Astrocyte (in vitro differentiated cells and primary cell): ENCODE data around the gene CBR4. TPM values are rescaled to one million over a fixed set of nuclear protein-coding genes. Genes with fewer than 3 reads are reported as not detected.

Source experiments
- DNase-seq: peaks from one replicate; pipeline ENCODE4 v3.0.0-alpha.2; 2010; ENCODE audit warnings: low read depth
- FAIRE-seq: peaks from 2 replicates; lab custom pipeline; 2011; peaks lifted over from hg19 to GRCh38; lab: Jason Lieb, UNC
- H2AFZ ChIP-seq: 2 replicates; pipeline ENCODE4 v1.6.0; 2012; ENCODE audit warnings: low read depth, low read length, inconsistent platforms
- H3K27ac ChIP-seq: 2 replicates; pipeline ENCODE4 v1.5.1; 2011; ENCODE audit warnings: low read depth, low read length, inconsistent platforms
- H3K27me3 ChIP-seq: 2 replicates; pipeline ENCODE4 v1.6.0; 2011; ENCODE audit warnings: low read length, inconsistent platforms; ENCODE audit not compliant: insufficient read depth
- H3K36me3 ChIP-seq: 2 replicates; pipeline ENCODE4 v1.5.1; 2011; ENCODE audit warnings: low read length, inconsistent platforms; ENCODE audit not compliant: insufficient read depth
- H3K4me1 ChIP-seq: 2 replicates; pipeline ENCODE4 v1.5.1; 2011; ENCODE audit warnings: low read length, inconsistent platforms; ENCODE audit not compliant: insufficient read depth
- H3K4me2 ChIP-seq: 2 replicates; pipeline ENCODE4 v1.6.0; 2012; ENCODE audit warnings: low read length, inconsistent platforms
- H3K4me3 ChIP-seq: 2 replicates; pipeline ENCODE4 v1.5.1; 2011; ENCODE audit warnings: low read depth, mild to moderate bottlenecking, low read length, inconsistent platforms; ENCODE audit not compliant: insufficient read depth
- H3K79me2 ChIP-seq: 2 replicates; pipeline ENCODE4 v1.6.0; 2012; ENCODE audit warnings: mild to moderate bottlenecking, low read length, inconsistent platforms; ENCODE audit not compliant: insufficient read depth
- H3K9ac ChIP-seq: 2 replicates; pipeline ENCODE4 v1.6.0; 2012; ENCODE audit warnings: mild to moderate bottlenecking, low read length, inconsistent platforms
- H3K9me3 ChIP-seq: 2 replicates; pipeline ENCODE4 v1.5.1; 2012; ENCODE audit warnings: low read depth, mild to moderate bottlenecking, low read length, inconsistent platforms; ENCODE audit not compliant: insufficient read depth
- H4K20me1 ChIP-seq: 2 replicates; pipeline ENCODE4 v1.6.0; 2012; ENCODE audit warnings: low read length, inconsistent platforms; ENCODE audit not compliant: insufficient read depth
- H3K27ac Mint-ChIP-seq: one replicate; pipeline ENCODE4 v1.8.0; 2021; ENCODE audit warnings: mild to moderate bottlenecking, mixed read lengths; ENCODE audit not compliant: unreplicated experiment
- H3K27me3 Mint-ChIP-seq: one replicate; pipeline ENCODE4 v1.8.0; 2021; ENCODE audit warnings: low read depth, mixed read lengths; ENCODE audit not compliant: unreplicated experiment
- H3K36me3 Mint-ChIP-seq: one replicate; pipeline ENCODE4 v1.8.0; 2021; ENCODE audit warnings: low read depth, mixed read lengths; ENCODE audit not compliant: unreplicated experiment
- H3K4me1 Mint-ChIP-seq: one replicate; pipeline ENCODE4 v1.8.0; 2021; ENCODE audit warnings: low read depth, mixed read lengths; ENCODE audit not compliant: unreplicated experiment
- H3K4me3 Mint-ChIP-seq: one replicate; pipeline ENCODE4 v1.8.0; 2021; ENCODE audit warnings: mild to moderate bottlenecking, moderate library complexity, mixed read lengths; ENCODE audit not compliant: unreplicated experiment
- H3K9me3 Mint-ChIP-seq: one replicate; pipeline ENCODE4 v1.8.0; 2021; ENCODE audit warnings: mild to moderate bottlenecking, mixed read lengths; ENCODE audit not compliant: unreplicated experiment
- EZH2 ChIP-seq: IDR thresholded peaks from 2 replicates; pipeline ENCODE4 v1.6.1; 2012; ENCODE audit warnings: mild to moderate bottlenecking, low read length, inconsistent platforms; ENCODE audit not compliant: insufficient read depth
- total RNA-seq: library from RNA; stranded (reverse); gene quantifications from 2 replicates; pipeline ENCODE4 v1.2.1, GENCODE V29; 2021
- TF ChIP-seq, protein P1 (sequence below): IDR thresholded peaks from 2 replicates; pipeline ENCODE4 v1.5.1; 2011; ENCODE audit warnings: low read depth, mild to moderate bottlenecking, inconsistent platforms, low read length, moderate library complexity; ENCODE audit not compliant: insufficient read depth

Gene CBR4
- total RNA-seq, 1 donor from 2014 or later, result 16.8 TPM

DNA sequence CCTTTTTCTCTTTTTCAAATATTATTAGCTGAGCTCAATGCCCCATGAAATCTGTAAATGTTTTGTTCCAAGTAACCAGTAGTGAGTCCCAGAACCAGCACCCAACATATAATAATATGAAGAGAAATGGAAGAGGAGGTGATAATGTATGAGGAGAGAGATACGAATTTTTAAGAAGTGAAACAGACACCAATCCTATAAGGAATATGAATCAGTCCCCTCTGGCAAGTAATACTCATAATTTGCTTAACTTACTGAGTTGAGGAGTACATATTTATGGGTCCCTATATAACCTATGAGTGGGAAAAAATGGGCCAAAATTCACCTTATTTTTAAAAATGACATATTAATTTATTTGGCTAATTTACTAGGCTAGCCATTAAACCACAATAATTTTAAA, 8.4 kb upstream of the CBR4 start:
- no peaks in the 10 kb centered on the region for H3K36me3 ChIP-seq
- Mint-ChIP-seq H3K27ac (no peak overlapping the region), H3K4me1 (no peaks in the 10 kb centered on the region), H3K27me3 (no peaks in the 10 kb centered on the region), H3K36me3 (no peaks in the 10 kb centered on the region), H3K9me3 (peaks cover 2% of the 10 kb centered on the region), H3K4me3 (no peak overlapping the region)
- H3K79me2 ChIP-seq, result no peaks in the 10 kb centered on the region
- no peaks in the 10 kb centered on the region for H3K27me3 ChIP-seq
- H3K4me2 ChIP-seq, result no peak overlapping the region
- H2AFZ ChIP-seq, result no peak overlapping the region
- no peaks in the 10 kb centered on the region for H4K20me1 ChIP-seq
- H3K4me1 ChIP-seq, result no peaks in the 10 kb centered on the region
- H3K4me3 ChIP-seq, result no peak overlapping the region
- H3K9ac ChIP-seq, result no peak overlapping the region
- no peak for FAIRE-seq
- no peak for DNase-seq
- no peak overlapping the region for H3K27ac ChIP-seq
- no peak for TF ChIP-seq EZH2
- TF ChIP-seq, protein P1, sequence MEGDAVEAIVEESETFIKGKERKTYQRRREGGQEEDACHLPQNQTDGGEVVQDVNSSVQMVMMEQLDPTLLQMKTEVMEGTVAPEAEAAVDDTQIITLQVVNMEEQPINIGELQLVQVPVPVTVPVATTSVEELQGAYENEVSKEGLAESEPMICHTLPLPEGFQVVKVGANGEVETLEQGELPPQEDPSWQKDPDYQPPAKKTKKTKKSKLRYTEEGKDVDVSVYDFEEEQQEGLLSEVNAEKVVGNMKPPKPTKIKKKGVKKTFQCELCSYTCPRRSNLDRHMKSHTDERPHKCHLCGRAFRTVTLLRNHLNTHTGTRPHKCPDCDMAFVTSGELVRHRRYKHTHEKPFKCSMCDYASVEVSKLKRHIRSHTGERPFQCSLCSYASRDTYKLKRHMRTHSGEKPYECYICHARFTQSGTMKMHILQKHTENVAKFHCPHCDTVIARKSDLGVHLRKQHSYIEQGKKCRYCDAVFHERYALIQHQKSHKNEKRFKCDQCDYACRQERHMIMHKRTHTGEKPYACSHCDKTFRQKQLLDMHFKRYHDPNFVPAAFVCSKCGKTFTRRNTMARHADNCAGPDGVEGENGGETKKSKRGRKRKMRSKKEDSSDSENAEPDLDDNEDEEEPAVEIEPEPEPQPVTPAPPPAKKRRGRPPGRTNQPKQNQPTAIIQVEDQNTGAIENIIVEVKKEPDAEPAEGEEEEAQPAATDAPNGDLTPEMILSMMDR, result no peak
- no peaks in the 10 kb centered on the region for H3K9me3 ChIP-seq

DNA sequence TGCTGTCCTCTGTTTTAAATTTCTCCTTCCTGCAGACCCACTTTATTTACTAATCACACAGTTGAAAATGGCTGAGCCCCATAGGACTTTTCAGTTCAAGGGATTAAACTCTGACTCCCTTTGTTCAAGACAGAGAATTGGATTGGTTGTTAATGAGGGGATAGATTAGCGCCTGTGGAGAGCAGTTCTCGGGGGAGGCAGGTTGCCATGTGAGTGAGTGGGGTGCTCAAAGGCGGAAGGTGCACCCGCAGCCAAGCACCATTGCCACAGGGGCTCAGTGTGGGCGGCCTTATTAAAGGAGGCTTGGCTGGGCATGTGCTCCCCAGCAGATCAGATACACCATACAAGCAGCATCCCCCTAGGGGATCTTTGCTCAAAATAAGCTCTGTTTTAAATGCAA, 7.9 kb upstream of the CBR4 start:
- no peak for DNase-seq
- H2AFZ ChIP-seq, result no peak overlapping the region
- FAIRE-seq, result no peak
- Mint-ChIP-seq H3K27me3 (no peaks in the 10 kb centered on the region), H3K4me1 (no peaks in the 10 kb centered on the region), H3K27ac (no peak overlapping the region), H3K9me3 (peaks cover 2% of the 10 kb centered on the region), H3K36me3 (no peaks in the 10 kb centered on the region), H3K4me3 (no peak overlapping the region)
- H3K27me3 ChIP-seq, result no peaks in the 10 kb centered on the region
- no peaks in the 10 kb centered on the region for H3K9me3 ChIP-seq
- H3K4me1 ChIP-seq, result no peaks in the 10 kb centered on the region
- TF ChIP-seq EZH2, result no peak
- TF ChIP-seq, protein P1, result no peak
- H3K4me3 ChIP-seq, result no peak overlapping the region
- H3K4me2 ChIP-seq, result no peak overlapping the region
- no peaks in the 10 kb centered on the region for H3K36me3 ChIP-seq
- H3K79me2 ChIP-seq, result no peaks in the 10 kb centered on the region
- H3K27ac ChIP-seq, result no peak overlapping the region
- no peak overlapping the region for H3K9ac ChIP-seq
- H4K20me1 ChIP-seq, result no peaks in the 10 kb centered on the region

DNA sequence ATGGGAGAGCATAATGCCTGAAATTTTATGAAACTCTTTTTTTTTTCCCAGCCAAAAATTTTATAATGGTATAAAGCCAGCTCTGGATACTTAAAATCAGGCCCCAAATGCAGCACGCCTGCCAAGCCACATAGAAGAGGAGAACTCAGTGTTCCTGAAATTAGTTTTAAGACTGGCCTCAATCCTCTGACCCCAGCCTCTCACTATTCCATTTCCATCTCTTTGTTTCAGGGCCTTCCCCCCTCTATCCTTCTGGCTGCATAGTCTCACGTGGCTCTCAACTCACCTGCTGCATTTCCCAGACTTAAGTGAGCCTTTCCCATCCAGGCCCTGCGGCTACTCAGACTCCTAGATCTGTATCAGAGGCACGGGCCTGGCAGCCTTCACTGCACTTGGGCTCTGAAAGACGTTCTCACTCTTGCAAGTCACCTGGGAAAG, 5.2 kb upstream of the CBR4 start:
- Histone ChIP-seq H3K4me2 (no peak overlapping the region), H3K27me3 (no peaks in the 10 kb centered on the region), H3K9ac (no peak overlapping the region), H3K27ac (no peak overlapping the region), H3K4me1 (no peaks in the 10 kb centered on the region), H3K9me3 (no peaks in the 10 kb centered on the region), H4K20me1 (no peaks in the 10 kb centered on the region), H3K36me3 (no peaks in the 10 kb centered on the region), H3K79me2 (no peaks in the 10 kb centered on the region), H2AFZ (no peak overlapping the region), H3K4me3 (no peak overlapping the region)
- Mint-ChIP-seq H3K27me3 (no peaks in the 10 kb centered on the region), H3K27ac (no peak overlapping the region), H3K9me3 (peaks cover 2% of the 10 kb centered on the region), H3K36me3 (no peaks in the 10 kb centered on the region), H3K4me3 (no peak overlapping the region), H3K4me1 (peaks cover 2% of the 10 kb centered on the region)
- DNase-seq (no peak), FAIRE-seq (no peak)
- TF ChIP-seq, protein P1, result no peak
- TF ChIP-seq EZH2, result no peak
